ENCODE data around the gene XAGE1B. TPM values are rescaled to one million over a fixed set of nuclear protein-coding genes. Genes with fewer than 3 reads are reported as not detected.

Gene XAGE1B
- total and polyA plus RNA-seq, 2 of the 8 experiments (the other 6 are each of a cell fraction or from before 2014, with no cell fraction given): not detected

DNA sequence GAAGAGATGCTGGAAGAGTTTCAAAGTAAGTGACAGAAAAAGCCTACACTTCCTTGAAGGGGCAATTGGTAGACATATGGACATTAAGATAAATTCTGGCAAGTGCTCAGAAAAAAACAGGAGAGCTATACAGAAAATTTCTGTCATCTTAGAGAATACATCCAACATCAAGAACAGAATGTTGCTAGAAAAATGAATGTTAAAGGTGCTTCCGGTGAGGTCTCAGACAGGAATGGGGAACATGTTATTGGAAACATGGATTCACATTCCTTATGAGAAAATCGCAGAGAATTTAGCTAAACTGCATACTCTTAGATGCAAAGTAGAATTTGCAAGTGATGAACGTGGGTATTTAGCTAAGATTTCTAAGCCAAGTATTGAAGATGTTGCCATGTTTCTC is 9.5 kb downstream of the XAGE1B start:
- no peaks in the 10 kb centered on the region for H3K79me2 ChIP-seq (ENCODE audit: control insufficient read depth in 1 of 2, insufficient read depth in 2 of 2, low read length in 2 of 2)
- no peak overlapping the region for H3K4me2 ChIP-seq (ENCODE audit: insufficient read depth in 1 of 2, low read depth in 2 of 2, low read length in 2 of 2)
- H3K27ac ChIP-seq (ENCODE audit: low read depth, low read length): no peak overlapping the region
- H3K79me1 ChIP-seq (ENCODE audit: low read depth, low read length): no peaks in the 10 kb centered on the region
- no peak overlapping the region for H2BK5ac ChIP-seq (ENCODE audit: low read depth, low read length)
- H3K18ac ChIP-seq (ENCODE audit: extremely low read depth, low read length): no peak overlapping the region
- H3K27me3 ChIP-seq (replicated peaks in 1 of 4; ENCODE audit: control insufficient read depth in 3 of 4, extremely low read depth in 1 of 4, insufficient read depth in 3 of 4, low read length in 3 of 4): no peaks in the 10 kb centered on the region
- ChIA-PET POLR2A (ENCODE audit: partially characterized antibody) (no interaction called here), CTCF (ENCODE audit: partially characterized antibody) (no interaction called here)
- H4K5ac ChIP-seq (ENCODE audit: insufficient read length, low read depth, low read length): no peak overlapping the region
- H2BK120ac ChIP-seq (replicated peaks; ENCODE audit: low read depth, low read length): no peak overlapping the region
- DNase-seq (ENCODE audit: low read depth in 1 of 2, low spot score in 2 of 2): no peak
- H3K9ac ChIP-seq (replicated peaks in 1 of 4; ENCODE audit: extremely low read depth in 1 of 4, low read depth in 3 of 4, low read length in 3 of 4): no peak overlapping the region
- H3K14ac ChIP-seq (ENCODE audit: insufficient read length): no peak overlapping the region
- H3K36me3 ChIP-seq (ENCODE audit: control insufficient read depth in 2 of 4, insufficient read depth in 4 of 4, low read length in 3 of 4): no peaks in the 10 kb centered on the region
- H3K56ac ChIP-seq (replicated peaks; ENCODE audit: insufficient read length, low read depth, low read length): no peak overlapping the region
- no peaks in the 10 kb centered on the region for H4K20me1 ChIP-seq (replicated peaks in 1 of 2; ENCODE audit: control insufficient read depth in 1 of 2, insufficient read depth in 2 of 2, low read length in 2 of 2)
- H3K23me2 ChIP-seq (ENCODE audit: low read depth, low read length): no peaks in the 10 kb centered on the region; the same call in 1 of the 2 replicates
- no peak overlapping the region for H2BK12ac ChIP-seq (ENCODE audit: low read depth, low read length)
- no peak overlapping the region for H2BK15ac ChIP-seq (ENCODE audit: low read length)
- no peak overlapping the region for H3K23ac ChIP-seq (ENCODE audit: insufficient read length)
- H3K4me1 ChIP-seq (replicated peaks in 1 of 4; ENCODE audit: control insufficient read depth in 3 of 4, insufficient read depth in 4 of 4, low read length in 3 of 4): no peaks in the 10 kb centered on the region
- WGBS, 2 experiments (ENCODE audit: extremely low coverage in 1 of 2, insufficient coverage in 1 of 2, insufficient read length in 1 of 2, insufficient replicate concordance in 2 of 2, low coverage in 1 of 2, low lambda C conversion rate in 2 of 2, missing lambda C conversion rate in 1 of 2): 91% methylated on average over 3 of the region's 3 CpGs; no CpG with 5 or more reads in 1 of the 2 experiments
- no peak overlapping the region for H4K8ac ChIP-seq (ENCODE audit: extremely low read depth, insufficient read depth, low read length)
- H3K4ac ChIP-seq (replicated peaks; ENCODE audit: insufficient read length, low read depth, low read length): no peak overlapping the region
- no peak overlapping the region for H3K4me3 ChIP-seq (ENCODE audit: extremely low read depth in 1 of 4, insufficient read depth in 2 of 4, low read depth in 3 of 4, low read length in 4 of 4)
- H2BK20ac ChIP-seq (ENCODE audit: low read length): no peak overlapping the region
- H3K9me3 ChIP-seq (ENCODE audit: insufficient read depth in 2 of 2, low read depth in 1 of 2, low read length in 1 of 2): no peaks in the 10 kb centered on the region
- H4K91ac ChIP-seq (replicated peaks; ENCODE audit: insufficient read length, low read length): no peak overlapping the region
- FAIRE-seq: no peak
- H2AK5ac ChIP-seq (ENCODE audit: low read depth, low read length): no peak overlapping the region
- no peak overlapping the region for H2AFZ ChIP-seq (ENCODE audit: low read length)
- no peak for TF ChIP-seq RXRA (IDR thresholded peaks at IDR 0.05; ENCODE audit: insufficient read depth, low read depth, low read length)

All from H1 (cell line).